ENCODE measurements around the gene GIT2. TPM values are rescaled to one million over a fixed set of nuclear protein-coding genes. Genes with fewer than 3 reads are reported as not detected.

The GIT2 gene
- total and polyA plus RNA-seq, 2 donors (not counting 1 experiment from before 2014, with no cell fraction given): 75.2 to 163 TPM

DNA sequence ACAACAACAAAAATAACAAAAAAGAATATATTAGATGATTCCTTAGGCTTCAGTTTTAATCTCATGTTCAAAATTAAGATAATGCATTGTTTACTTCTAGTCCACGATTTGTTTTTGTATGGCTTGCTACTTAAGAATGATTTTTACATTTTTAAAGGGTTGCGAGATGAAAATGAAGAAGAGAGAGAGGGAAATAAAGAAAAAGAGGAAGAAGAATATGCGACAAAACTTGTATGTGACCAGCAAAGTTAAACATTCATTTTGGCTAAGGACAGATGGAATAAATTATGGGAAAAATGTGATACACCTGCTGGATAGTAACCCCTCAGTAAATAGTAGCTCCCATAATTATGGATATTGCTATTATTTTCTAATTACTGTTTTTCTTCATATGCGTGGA, 1.2 kb upstream of the GIT2 start:
- Histone ChIP-seq H3K27me3 (replicated peaks in 1 of 4; ENCODE audit: control extremely low read depth in 1 of 4, control insufficient read depth in 3 of 4, insufficient read depth in 4 of 4, low read length in 3 of 4) (no peaks in the 10 kb centered on the region), H3K27ac (ENCODE audit: low read length in 2 of 2) (no peak overlapping the region), H3K36me3 (replicated peaks in 1 of 2; ENCODE audit: control extremely low read depth in 1 of 2, control insufficient read depth in 1 of 2, extremely low read depth in 1 of 2, insufficient read depth in 2 of 2, low read length in 1 of 2) (peaks cover 0 to under 1% of the 10 kb centered on the region in 2 experiments), H2AFZ (ENCODE audit: insufficient read depth, low read depth, low read length, poor library complexity, severe bottlenecking) (no peak overlapping the region), H3K4me3 (ENCODE audit: control extremely low read depth in 1 of 5, extremely low read depth in 1 of 5, insufficient read depth in 1 of 5, low read depth in 2 of 5, low read length in 4 of 5) (no peak overlapping the region), H3K9me3 (ENCODE audit: control extremely low read depth in 1 of 3, control insufficient read depth in 2 of 3, insufficient read depth in 1 of 3, low read length in 2 of 3) (no peaks in the 10 kb centered on the region), H4K20me1 (ENCODE audit: control insufficient read depth, insufficient read depth, low read length, poor library complexity, severe bottlenecking) (peaks cover 13% of the 10 kb centered on the region), H3K4me1 (ENCODE audit: control insufficient read depth in 2 of 2, insufficient read depth in 2 of 2, low read length in 2 of 2) (peaks cover 46 to 59% of the 10 kb centered on the region in 2 donors), H3K79me2 (ENCODE audit: control insufficient read depth, insufficient read depth, low read length) (peaks cover 86% of the 10 kb centered on the region), H3K9ac (ENCODE audit: low read length) (no peak overlapping the region), H3K4me2 (replicated peaks; ENCODE audit: low read depth, low read length, poor library complexity, severe bottlenecking) (peak overlapping the region; percentile 3)
- ATAC-seq (ENCODE audit: low read depth): no peak
- Mint-ChIP-seq H3K27me3 (no peaks in the 10 kb centered on the region), H3K4me3 (peak overlapping the region; percentile 90), H3K9me3 (ENCODE audit: insufficient read depth) (no peaks in the 10 kb centered on the region), H3K27ac (peak overlapping the region; percentile 98), H3K4me1 (peaks cover 69% of the 10 kb centered on the region)
- intact Hi-C loops (cut with micrococcal nuclease): loop anchor here (5.0 to 10.0 kb wide), 2 partner anchors 113 to 285 kb away; partner anchors contain the start of genes FAM222A and GLTP
- ChIA-PET CTCF (interaction anchor here (3.0 kb wide), 1 partner anchor 14 kb away, joined by 7 read pairs; no protein-coding TSS in a partner anchor), POLR2A (no interaction called here)
- DNase-seq: no peak
- 0% methylated on average over 1 of the region's 4 CpGs for WGBS (ENCODE audit: insufficient coverage)
- TF ChIP-seq, protein P1, sequence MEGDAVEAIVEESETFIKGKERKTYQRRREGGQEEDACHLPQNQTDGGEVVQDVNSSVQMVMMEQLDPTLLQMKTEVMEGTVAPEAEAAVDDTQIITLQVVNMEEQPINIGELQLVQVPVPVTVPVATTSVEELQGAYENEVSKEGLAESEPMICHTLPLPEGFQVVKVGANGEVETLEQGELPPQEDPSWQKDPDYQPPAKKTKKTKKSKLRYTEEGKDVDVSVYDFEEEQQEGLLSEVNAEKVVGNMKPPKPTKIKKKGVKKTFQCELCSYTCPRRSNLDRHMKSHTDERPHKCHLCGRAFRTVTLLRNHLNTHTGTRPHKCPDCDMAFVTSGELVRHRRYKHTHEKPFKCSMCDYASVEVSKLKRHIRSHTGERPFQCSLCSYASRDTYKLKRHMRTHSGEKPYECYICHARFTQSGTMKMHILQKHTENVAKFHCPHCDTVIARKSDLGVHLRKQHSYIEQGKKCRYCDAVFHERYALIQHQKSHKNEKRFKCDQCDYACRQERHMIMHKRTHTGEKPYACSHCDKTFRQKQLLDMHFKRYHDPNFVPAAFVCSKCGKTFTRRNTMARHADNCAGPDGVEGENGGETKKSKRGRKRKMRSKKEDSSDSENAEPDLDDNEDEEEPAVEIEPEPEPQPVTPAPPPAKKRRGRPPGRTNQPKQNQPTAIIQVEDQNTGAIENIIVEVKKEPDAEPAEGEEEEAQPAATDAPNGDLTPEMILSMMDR (IDR thresholded peaks at IDR 0.05): no peak
- TF ChIP-seq EZH2 (IDR thresholded peaks at IDR 0.05; ENCODE audit: borderline replicate concordance, insufficient read depth, low read depth, low read length, poor library complexity, severe bottlenecking): no peak

DNA sequence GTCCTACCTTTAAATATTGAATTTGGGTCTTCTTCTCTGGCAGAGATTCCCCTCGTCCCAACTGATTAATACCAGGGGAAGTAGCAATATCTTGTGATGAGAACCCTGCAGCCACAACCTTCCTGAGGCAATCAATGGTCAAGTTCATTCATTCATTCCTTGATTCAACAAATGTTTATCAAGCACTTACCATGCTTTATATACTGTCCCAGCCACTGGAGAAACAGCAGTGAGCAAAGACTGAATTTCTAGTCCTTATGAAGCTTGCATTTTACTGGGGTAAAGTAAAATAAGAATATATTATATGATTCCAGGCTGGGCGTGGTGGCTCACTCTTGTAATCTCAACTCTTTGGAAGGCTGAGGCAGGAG, 300 bp upstream of the GIT2 start:
- Histone ChIP-seq H3K4me3 (ENCODE audit: control extremely low read depth in 1 of 5, extremely low read depth in 1 of 5, insufficient read depth in 1 of 5, low read depth in 2 of 5, low read length in 4 of 5) (peak overlapping the region; percentile 68 to 99 (median 74)), H3K9ac (ENCODE audit: low read length) (peak overlapping the region; percentile 93), H2AFZ (ENCODE audit: insufficient read depth, low read depth, low read length, poor library complexity, severe bottlenecking) (peak overlapping the region; percentile 82), H3K79me2 (ENCODE audit: control insufficient read depth, insufficient read depth, low read length) (peaks cover 86% of the 10 kb centered on the region), H3K9me3 (ENCODE audit: control extremely low read depth in 1 of 3, control insufficient read depth in 2 of 3, insufficient read depth in 1 of 3, low read length in 2 of 3) (no peaks in the 10 kb centered on the region), H4K20me1 (ENCODE audit: control insufficient read depth, insufficient read depth, low read length, poor library complexity, severe bottlenecking) (peaks cover 15% of the 10 kb centered on the region), H3K4me1 (ENCODE audit: control insufficient read depth in 2 of 2, insufficient read depth in 2 of 2, low read length in 2 of 2) (peaks cover 45 to 53% of the 10 kb centered on the region in 2 donors), H3K36me3 (replicated peaks in 1 of 2; ENCODE audit: control extremely low read depth in 1 of 2, control insufficient read depth in 1 of 2, extremely low read depth in 1 of 2, insufficient read depth in 2 of 2, low read length in 1 of 2) (peaks cover 0 to 5% of the 10 kb centered on the region in 2 experiments), H3K27me3 (replicated peaks in 1 of 4; ENCODE audit: control extremely low read depth in 1 of 4, control insufficient read depth in 3 of 4, insufficient read depth in 4 of 4, low read length in 3 of 4) (no peaks in the 10 kb centered on the region), H3K4me2 (replicated peaks; ENCODE audit: low read depth, low read length, poor library complexity, severe bottlenecking) (peak overlapping the region; percentile 81), H3K27ac (ENCODE audit: low read length in 2 of 2) (peak overlapping the region; percentile 69 to 90)
- Mint-ChIP-seq H3K9me3 (ENCODE audit: insufficient read depth) (no peaks in the 10 kb centered on the region), H3K27ac (peak overlapping the region; percentile 91), H3K4me1 (peaks cover 67% of the 10 kb centered on the region), H3K27me3 (no peaks in the 10 kb centered on the region), H3K4me3 (peak overlapping the region; percentile 82)
- TF ChIP-seq, protein P1 (IDR thresholded peaks at IDR 0.05): no peak
- no peak for TF ChIP-seq EZH2 (IDR thresholded peaks at IDR 0.05; ENCODE audit: borderline replicate concordance, insufficient read depth, low read depth, low read length, poor library complexity, severe bottlenecking)
- WGBS (ENCODE audit: insufficient coverage): no CpG with 5 or more reads among the region's 2 CpGs
- CTCF ChIA-PET: interaction anchor here (1.0 to 3.0 kb wide), 2 partner anchors 8 to 15 kb away, joined by 3 to 7 read pairs; no protein-coding TSS in a partner anchor
- ATAC-seq (ENCODE audit: low read depth) (no peak), DNase-seq (no peak)
- intact Hi-C loops (cut with micrococcal nuclease): loop anchor here (1.0 to 10.0 kb wide), 4 partner anchors 16 to 284 kb away; partner anchors contain the start of genes C12orf76, FAM222A and GLTP
- POLR2A ChIA-PET: interaction anchor here (0.6 kb wide), 1 partner anchor 36 kb away, joined by 3 read pairs; no protein-coding TSS in a partner anchor

Data from B cell (primary cell).